Measurements from ENCODE around the gene ZNF202. TPM values are rescaled to one million over a fixed set of nuclear protein-coding genes. Genes with fewer than 3 reads are reported as not detected.

Gene ZNF202
- total and polyA plus RNA-seq, 2 of the 13 experiments (the other 11 are each of a cell fraction or from before 2014, with no cell fraction given): 7.7 to 7.9 TPM

GRCh38 chr11:123765601-123766000 is 24.1 kb upstream of the ZNF202 start:
- TF ChIP-seq ZNF207 (IDR thresholded peaks at IDR 0.05; ENCODE audit: borderline replicate concordance) (no peak), RAD21 (CRISPR knock-in tag; IDR thresholded peaks at IDR 0.05) (no peak), JUN (CRISPR knock-in tag; IDR thresholded peaks at IDR 0.05) (no peak), ZNF879 (CRISPR knock-in tag; IDR thresholded peaks at IDR 0.05) (no peak), PPARG (CRISPR knock-in tag; conservative IDR thresholded peaks at IDR 0.05) (no peak), RXRB (CRISPR knock-in tag; IDR thresholded peaks at IDR 0.05; ENCODE audit: borderline replicate concordance) (no peak), ZNF788 (CRISPR knock-in tag; IDR thresholded peaks at IDR 0.05; ENCODE audit: borderline replicate concordance) (no peak), ZNF83 (CRISPR knock-in tag; IDR thresholded peaks at IDR 0.05; ENCODE audit: borderline replicate concordance) (no peak), GFI1 (CRISPR knock-in tag; IDR thresholded peaks at IDR 0.05; ENCODE audit: borderline replicate concordance) (no peak), REST (IDR thresholded peaks at IDR 0.05; ENCODE audit: borderline replicate concordance in 1 of 2, low read depth in 1 of 2, low read length in 2 of 2) (no peak), ZSCAN21 (CRISPR knock-in tag; IDR thresholded peaks at IDR 0.05; ENCODE audit: borderline replicate concordance) (no peak), CAMTA2 (CRISPR knock-in tag; IDR thresholded peaks at IDR 0.05; ENCODE audit: borderline replicate concordance) (no peak), MTF1 (CRISPR knock-in tag; IDR thresholded peaks at IDR 0.05) (no peak), ZSCAN5A (CRISPR knock-in tag; IDR thresholded peaks at IDR 0.05; ENCODE audit: borderline replicate concordance) (no peak), RCOR2 (CRISPR knock-in tag; IDR thresholded peaks at IDR 0.05) (no peak), ZNF414 (CRISPR knock-in tag; IDR thresholded peaks at IDR 0.05) (no peak)
- Histone ChIP-seq H3K9ac (ENCODE audit: insufficient read depth, low read depth, low read length) (no peak overlapping the region), H3K4me1 (ENCODE audit: insufficient read depth, low read length) (no peaks in the 10 kb centered on the region), H3K9me3 (ENCODE audit: low read length) (peaks cover 14% of the 10 kb centered on the region), H2AFZ (ENCODE audit: low read length) (no peak overlapping the region), H3K79me2 (ENCODE audit: insufficient read depth, low read length) (no peaks in the 10 kb centered on the region), H3K36me3 (replicated peaks in 1 of 2; ENCODE audit: control insufficient read depth in 1 of 2, insufficient read depth in 2 of 2, low read length in 2 of 2) (no peaks in the 10 kb centered on the region), H3K4me3 (replicated peaks in 1 of 3; ENCODE audit: insufficient read depth in 1 of 3, low read depth in 2 of 3, low read length in 3 of 3) (no peak overlapping the region), H3K27me3 (ENCODE audit: control insufficient read depth in 1 of 2, insufficient read depth in 2 of 2, low read length in 2 of 2) (no peaks in the 10 kb centered on the region), H4K20me1 (ENCODE audit: insufficient read depth, low read length) (no peaks in the 10 kb centered on the region), H3K27ac (ENCODE audit: extremely low read length, insufficient read depth, low read length) (no peak overlapping the region), H3K4me2 (ENCODE audit: low read depth, low read length) (no peak overlapping the region)
- no peak for ATAC-seq
- intact Hi-C loops (cut with micrococcal nuclease; ENCODE audit: unreplicated experiment) (no loop called here), in situ Hi-C loops (cut with HindIII; ENCODE audit: extremely low pct_ligation_motif_present, low pct_unique_long_range_greater_than_20kb) (no loop called here)
- FAIRE-seq: no peak
- WGBS (ENCODE audit: low lambda C conversion rate): 0% methylated on average over 1 of the region's 1 CpG
- no peak for DNase-seq (ENCODE audit: low spot score)
- no TSS peak for BruUV-seq (replicated peaks)
- CTCF ChIA-PET (ENCODE audit: low intra/inter-chr PET ratio, low total read pairs): no interaction called here
- POLR2A ChIA-PET: no interaction called here
